Measurements from ENCODE around the gene CD52. TPM values are rescaled to one million over a fixed set of nuclear protein-coding genes. Genes with fewer than 3 reads are reported as not detected.

CD52 gene, protein sequence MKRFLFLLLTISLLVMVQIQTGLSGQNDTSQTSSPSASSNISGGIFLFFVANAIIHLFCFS
- polyA plus RNA-seq (2013, experiment 1 of 2; ENCODE audit: insufficient read length) = not detected
- polyA plus RNA-seq (2013, experiment 2 of 2; ENCODE audit: insufficient read length) = not detected

DNA sequence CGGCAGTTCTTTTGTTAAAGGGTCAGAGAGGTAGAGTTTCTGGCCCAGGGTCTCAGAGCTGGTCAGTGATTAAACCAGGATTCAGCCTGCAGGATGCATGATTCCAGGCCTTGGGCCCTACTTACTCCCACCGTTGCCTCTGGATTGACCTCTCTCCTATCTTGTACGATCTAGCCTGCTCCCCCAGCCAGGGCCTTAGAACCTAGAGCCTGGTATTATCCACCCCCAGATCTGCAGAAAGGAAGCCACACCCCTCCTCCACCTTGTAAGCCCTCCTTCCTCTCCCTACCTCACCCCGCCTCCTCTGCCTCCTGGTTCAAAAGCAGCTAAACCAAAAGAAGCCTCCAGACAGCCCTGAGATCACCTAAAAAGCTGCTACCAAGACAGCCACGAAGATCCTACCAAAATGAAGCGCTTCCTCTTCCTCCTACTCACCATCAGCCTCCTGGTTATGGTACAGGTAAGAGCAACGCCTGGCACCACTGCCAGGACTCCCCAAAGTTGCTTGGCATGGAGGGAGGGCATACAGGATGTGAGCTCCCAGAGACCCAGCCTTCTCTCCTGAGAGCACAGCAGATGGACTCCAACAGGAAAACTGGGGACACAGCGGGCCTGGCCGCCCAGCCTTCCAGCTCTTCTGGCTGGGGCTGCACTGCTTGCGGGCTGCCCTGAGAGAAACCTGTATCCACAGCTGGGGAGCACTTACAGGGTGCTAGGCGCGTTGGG is at the start of gene CD52:
CD52 (plus strand) TSS at position 347 of the 726 bp plus-strand sequence; CDS start at position 407, 60 bp downstream.
- DNase-seq = no peak

DNA sequence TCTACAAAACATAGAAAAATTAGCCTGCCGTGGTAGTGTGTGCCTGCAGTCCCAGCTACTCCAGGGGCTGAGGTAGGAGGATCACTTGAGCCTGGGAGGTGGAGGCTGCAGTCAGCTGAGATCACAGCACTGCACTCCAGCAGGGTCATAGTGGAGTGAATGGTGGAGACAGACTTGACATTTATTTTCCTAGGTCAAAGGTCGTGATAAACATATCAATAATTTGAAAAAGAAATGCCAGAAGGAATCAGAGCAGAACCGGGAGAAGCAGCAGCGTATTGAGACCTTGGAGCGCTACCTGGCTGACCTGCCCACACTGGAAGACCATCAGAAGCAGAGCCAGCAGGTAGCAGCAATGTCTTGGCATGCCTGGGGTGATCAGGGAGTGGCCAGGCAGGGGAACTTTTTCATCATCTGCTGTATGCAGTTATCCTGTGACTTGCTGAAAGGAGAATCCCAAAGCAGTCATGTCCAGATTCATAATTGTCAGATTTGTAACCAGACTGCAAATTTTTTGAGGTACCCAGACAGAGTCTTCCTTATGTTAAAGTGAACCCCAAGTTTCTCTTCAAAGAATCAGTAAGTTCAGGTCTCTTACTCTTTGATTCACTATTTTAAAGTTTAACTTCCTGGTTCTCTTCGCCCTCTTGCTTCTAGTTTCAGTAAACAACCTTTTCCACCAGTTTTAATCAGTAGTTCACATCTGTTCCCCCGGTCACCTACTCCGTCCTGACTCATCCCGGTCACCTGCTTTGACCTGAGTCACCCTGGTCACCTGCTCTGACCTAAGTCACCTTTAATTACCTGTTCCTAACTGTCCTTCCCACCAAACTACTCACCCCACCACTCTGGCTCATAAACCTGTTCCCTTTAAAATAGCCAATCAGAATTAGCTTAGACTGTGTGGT is 49.2 kb upstream of the CD52 start:
- no peak for DNase-seq

DNA sequence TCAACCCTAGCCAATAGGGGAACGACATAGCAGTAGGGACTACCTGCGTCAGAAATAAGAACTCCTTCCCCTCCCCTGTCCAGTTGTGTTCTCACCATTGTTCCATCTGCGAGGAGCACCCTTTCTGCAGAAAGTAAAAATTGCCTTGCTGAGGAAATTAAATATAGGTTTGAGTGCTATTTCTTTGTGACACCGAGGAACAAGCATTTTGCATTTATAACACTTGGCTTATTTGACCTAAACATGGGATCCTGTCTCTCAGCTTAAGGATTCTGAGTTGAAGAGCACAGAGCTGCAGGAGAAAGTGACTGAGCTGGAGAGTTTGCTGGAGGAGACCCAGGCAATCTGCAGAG is 48.6 kb upstream of the CD52 start:
- DNase-seq = no peak

DNA sequence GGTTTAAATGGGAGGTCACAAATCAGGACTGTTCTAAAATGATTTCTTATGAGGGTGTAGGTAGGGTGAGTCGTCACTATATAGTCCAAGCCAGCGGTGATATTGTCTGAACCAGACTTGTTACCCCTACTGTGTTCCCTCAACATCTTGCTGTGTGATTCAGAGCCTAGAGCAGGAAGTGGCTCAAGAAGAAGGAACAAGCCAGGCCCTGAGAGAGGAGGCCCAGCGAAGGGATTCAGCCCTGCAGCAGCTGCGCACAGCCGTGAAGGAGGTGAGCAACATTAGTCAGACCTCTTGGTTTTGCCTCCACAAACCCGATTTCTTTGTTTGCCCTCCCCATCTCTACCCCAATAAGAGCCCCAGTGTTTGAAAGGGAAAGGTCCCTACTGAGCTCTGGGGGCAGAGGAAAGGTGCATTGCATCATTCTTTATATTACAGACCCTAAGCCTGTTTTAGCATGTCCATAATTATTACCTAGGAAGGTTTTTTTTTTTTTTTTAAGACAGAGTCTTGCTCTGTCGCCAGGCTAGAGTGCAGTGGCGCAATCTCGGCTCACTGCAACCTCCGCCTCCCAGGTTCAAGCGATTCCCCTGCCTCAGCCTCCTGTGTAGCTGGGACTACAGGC is 42.8 kb upstream of the CD52 start:
- DNase-seq = no peak

DNA sequence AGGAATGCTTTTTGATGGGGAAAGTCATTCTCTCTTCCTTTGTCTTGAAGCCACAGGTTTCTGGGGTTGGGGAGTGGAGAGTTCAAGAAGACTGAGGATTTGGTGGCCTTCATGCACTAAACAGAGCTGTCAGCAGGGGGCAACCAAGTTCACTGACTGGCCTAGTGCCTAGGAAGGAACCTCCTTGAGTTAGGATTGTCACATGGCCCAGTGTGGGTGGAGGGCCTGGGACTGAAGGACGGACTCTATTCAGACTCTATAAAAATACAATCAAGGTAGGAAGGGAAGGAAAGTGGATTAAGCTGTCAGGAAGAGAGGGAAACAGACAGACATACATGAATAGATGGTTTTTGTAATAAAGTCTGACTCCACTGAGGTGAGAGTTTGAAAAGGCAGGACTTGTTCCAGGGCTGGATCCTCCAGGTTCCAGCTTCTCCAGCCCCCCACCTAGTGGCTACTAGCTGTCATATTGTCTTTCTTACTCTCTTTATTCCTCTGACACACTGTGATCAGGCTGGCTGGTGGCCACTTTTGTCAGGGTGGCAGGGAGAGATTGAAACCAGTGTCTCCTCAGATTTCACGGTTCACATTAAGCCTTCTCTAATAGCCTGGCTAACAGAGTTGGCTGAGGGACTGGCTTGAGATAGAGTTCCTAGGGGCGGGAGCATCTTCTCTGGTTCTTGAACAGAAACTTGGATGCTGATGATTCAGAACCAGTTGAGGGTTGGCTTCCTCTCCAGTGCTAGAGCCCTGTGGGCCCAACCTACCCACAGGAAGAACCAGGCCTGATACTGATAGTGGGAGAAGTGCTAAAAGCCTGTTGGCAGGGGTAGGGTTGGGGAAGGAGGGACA is 42.0 kb upstream of the CD52 start:
- DNase-seq = peak; percentile 95

DNA sequence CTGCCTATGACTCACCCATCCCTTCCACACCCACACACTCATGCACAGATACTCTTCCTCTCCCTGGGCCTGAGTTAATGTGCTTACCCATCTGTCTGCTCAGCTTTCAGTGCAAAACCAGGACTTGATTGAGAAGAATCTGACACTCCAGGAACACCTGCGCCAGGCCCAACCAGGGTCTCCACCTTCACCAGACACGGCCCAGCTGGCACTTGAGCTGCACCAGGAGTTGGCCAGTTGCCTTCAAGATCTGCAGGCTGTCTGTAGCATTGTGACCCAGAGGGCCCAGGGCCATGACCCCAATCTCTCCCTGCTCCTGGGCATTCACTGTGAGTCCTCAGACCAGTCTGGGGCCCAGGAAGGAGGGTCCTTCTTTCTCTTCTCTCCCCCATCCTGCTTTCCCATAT is 41.3 kb upstream of the CD52 start:
- no peak for DNase-seq

DNA sequence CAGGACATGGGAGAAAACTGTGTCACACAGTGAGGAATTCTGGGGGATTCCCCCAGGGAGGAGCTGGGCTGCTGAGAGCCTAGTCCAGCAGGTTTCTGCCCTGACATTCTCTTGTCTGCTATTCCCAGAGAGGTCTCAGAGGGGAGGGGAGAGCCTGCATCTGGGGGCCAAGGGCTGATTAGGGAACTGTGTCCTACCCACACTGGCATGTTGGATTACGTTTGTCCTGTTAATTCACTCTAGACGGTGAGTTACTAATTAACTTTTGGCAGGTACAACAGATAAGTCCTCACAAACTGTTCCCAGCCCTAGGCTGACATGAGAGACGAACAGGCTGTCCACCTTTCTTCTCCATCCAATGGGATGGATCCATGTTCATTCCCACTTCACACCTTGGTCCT is 40.5 kb upstream of the CD52 start:
- no peak for DNase-seq

DNA sequence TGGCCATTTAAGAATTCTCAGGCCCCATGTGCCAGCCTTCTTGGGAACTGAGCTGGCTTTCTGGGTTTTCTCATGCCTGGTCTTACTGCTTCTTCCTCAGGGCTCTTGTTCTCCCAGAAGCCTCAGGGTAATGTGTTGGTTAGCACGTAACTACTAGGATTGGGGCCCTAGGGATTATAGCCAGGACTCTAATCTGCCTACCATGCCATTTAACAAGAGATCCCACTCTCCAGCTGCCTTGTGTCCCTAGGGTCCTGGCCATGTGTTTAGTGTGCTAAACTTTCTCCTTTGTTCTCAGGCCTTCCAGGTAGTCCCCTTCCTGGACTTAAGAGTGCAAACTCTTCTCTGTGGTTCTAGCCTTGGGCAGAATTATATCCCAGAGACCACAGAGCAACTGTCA is 40.0 kb upstream of the CD52 start:
- DNase-seq = no peak

DNA sequence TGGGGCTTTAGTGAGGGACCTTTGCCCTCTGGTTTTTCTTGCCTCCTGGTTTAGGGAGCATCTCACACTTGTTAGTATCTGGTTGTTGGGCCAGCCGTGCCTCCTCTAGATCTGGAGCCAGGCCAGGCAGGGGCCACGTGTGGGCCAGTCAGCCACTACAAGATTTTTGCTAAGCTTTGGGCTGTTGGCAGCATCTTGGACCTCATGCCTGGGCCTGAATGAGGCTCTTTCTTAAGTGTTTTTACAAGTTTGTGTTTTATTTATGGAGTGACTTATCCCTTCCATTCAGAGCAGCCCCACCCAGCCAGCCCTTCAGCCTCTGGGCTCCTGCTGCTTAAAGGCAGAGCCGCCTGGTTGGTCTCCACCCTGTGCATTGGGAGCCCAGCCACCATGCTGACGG is 39.5 kb upstream of the CD52 start:
- DNase-seq = peak; percentile 90

DNA sequence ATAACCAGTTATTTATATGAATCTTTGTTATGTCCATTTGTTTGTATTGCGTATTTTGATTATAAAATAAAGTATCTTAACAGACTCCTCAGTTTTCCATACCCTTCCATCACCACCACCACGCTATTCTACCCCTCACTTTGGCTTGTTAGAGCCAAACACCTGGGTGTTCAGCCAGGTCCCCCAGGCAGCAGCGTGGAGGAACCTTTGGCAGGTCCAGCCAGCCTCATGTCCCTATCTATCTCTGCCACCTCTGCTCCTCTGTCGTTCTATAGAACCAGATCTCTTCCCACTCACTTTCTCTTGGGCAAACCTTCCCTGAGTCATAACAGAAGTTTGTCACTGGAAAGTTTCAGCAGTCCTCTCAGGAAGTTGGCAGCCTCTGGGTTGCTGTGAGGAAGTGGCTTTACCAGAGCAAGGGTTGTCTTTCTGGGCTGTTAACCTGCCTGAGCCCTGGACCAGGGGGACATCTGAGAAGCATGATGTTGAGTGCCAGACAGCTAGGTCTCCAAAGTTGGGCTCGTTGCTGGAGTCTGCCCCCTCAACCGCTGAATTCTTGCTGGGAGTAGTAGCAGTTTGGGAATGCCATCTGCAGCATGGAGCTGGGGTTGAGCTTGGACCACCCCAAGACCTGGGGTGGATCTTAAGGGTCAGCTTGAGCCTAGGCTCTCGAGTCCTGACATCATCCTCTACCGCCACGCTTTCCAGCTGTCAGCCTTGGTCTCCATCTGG is 38.9 kb upstream of the CD52 start:
- peak; percentile 85 for DNase-seq

DNA sequence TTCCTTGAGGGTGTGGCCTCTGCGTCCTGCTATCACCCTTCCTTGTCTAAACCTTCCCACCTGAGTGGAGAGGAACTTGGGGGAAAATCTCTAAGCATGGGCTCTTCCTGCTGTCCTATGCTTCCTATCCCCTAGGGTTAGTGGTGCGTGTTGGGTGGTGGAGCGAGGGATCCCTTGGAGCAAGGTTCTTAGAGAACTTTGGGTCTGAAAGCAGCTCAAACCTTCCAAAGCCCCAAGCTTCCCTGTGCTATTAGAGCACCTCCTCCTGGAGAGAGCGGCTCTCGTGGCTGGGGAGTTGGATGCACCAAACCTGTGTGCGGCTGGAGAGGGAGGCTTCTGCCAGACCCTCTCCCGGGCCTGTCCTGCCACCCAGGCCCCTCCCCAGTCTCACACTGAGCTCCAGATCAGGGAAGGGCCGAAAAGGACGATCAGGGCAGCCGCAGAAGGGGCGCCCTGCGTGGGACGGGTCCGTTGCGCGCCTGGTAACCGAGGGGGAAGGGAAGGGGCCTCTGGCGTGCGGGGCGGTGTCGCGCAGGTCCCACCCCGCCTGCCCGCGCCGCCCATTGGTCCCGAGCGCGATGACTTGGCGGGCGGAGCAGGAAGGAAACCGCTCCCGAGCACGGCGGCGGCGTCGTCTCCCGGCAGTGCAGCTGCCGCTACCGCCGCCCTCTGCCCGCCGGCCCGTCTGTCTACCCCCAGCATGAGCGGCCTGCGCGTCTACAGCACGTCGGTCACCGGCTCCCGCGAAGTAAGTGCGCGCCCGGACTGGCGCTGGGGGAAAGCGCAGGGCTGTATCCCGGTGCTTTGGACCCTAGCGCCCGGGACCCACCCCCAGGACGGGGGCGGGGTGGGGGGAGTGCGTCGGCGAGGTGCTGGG is 38.1 kb upstream of the CD52 start, which contains the start of gene SH3BGRL3:
SH3BGRL3 (plus strand) TSS at position 631 of the 877 bp plus-strand sequence; CDS start at position 701, 70 bp downstream.
- peak; percentile 86 for DNase-seq

DNA sequence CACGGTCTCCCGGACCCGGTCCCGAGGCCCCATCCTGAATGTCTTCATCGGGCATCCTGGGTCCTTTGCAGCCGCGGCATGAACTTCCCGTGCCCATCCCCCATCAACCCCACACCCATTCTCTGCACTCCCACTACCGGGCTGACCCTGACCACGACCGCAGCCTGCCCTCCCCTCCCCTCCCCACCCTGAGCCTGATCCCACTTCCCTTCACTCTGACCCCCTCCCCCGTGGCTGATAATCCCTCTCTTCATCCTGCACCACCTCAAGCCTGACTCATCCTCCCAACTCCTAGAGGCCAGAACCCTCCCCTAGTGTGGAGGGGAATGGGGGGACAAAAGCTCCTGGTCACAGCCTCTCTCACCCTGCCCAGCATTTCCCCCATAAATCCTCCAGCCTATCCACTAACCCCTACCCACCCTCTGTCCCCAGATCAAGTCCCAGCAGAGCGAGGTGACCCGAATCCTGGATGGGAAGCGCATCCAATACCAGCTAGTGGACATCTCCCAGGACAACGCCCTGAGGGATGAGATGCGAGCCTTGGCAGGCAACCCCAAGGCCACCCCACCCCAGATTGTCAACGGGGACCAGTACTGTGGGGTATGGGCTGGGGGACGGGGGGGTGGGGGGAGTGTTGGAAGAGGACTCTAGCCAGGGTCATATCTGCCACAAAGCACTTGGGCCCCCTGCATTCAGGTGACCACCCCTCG is 37.3 kb upstream of the CD52 start:
- DNase-seq = peak; percentile 74

DNA sequence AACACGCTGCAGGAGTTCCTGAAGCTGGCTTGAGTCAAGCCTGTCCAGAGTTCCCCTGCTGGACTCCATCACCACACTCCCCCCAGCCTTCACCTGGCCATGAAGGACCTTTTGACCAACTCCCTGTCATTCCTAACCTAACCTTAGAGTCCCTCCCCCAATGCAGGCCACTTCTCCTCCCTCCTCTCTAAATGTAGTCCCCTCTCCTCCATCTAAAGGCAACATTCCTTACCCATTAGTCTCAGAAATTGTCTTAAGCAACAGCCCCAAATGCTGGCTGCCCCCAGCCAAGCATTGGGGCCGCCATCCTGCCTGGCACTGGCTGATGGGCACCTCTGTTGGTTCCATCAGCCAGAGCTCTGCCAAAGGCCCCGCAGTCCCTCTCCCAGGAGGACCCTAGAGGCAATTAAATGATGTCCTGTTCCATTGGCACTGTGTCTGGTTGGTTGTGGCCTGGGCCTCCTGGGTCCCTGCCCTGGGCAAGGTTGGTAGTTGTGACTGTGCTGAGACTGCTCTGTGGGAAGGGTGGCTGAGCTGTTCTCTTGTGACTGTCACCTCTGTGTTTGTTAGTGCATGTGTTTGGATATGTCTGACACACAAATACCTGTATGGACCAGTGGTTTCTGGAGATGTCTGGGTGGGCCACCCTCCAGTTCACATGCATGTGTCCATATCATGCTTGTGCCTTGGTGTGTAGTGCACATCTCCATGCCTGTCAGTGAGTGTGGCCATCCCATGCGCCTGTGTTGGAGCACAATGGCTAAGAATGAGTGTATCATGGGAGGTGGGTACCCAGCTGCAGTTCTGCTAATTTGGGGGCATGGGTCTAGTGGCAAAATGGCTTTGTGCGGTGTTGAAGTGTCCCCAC is 36.4 kb upstream of the CD52 start:
- peak; percentile 55 for DNase-seq

DNA sequence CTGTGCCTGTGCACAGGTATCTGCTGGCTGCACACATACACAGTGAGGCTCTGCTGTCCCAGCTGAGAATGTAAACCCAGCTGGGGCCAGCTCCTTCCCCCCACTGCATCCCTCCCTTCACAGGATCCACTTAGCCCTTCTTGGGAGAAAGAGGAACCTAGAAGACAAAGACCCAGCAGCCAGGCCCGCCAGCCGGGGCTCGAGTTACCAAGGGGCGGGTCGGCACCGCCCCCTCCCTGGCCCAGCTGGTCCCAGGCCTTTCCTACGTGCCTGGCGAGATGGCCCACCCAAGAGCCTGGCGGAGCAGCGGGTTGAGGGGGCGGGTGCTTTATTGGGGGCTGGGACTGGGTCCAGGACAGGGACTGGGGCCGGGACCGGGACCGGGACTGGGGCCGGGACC is 35.8 kb upstream of the CD52 start:
- DNase-seq = peak; percentile 52

DNA sequence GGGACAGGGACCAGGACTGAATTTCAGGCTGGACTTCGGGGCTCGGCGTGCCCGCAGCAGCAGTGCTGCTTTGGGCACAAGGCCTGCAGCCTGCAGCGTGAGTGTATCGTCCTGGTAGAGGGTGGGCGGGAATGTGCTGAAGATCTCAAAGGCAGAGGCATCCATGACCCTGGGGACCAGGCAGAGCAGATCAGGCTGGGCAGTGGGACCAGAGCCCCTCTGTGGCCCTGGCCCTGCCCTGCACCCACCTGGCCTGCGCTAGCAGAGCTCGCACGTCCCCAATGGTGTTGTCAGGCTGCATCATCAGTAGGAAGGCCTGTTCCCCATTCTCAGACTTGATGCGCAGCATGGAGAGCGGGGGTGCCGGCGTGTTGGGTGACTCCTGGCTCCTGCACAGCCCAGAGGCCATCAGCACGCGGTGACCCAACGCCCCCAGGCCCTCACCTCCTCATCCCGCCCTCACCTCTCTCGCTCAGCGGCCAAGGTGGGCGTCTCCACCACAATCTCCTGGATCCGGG is 35.3 kb upstream of the CD52 start:
- no peak for DNase-seq

DNA sequence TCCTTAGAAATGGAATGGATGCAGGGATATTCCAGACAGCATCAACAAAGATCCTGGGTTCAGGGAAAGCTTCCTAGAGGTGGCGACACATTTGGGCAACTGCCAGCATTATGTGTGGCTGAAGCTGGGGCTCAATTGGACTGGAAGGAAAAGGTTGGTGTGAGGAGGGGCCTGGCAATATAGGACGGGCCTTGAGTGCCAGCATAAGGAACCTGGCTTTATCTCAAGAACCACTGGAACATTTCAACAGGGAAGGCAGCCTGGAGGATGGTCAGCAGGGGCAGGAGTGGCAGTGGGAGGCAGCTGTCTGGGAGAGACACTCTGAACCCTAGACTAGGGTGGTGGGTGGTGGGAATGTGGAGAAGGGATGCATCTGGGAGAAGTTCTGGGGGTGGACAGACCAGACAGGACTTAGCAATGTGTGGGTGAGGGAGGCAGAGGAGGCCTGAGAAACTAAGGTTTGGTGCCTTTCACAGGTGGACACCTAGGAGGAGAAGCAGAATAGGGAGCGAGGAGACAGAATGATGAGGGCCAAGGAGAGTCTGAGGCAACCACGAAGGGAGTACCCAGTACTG is 34.4 kb upstream of the CD52 start:
- DNase-seq = no peak

DNA sequence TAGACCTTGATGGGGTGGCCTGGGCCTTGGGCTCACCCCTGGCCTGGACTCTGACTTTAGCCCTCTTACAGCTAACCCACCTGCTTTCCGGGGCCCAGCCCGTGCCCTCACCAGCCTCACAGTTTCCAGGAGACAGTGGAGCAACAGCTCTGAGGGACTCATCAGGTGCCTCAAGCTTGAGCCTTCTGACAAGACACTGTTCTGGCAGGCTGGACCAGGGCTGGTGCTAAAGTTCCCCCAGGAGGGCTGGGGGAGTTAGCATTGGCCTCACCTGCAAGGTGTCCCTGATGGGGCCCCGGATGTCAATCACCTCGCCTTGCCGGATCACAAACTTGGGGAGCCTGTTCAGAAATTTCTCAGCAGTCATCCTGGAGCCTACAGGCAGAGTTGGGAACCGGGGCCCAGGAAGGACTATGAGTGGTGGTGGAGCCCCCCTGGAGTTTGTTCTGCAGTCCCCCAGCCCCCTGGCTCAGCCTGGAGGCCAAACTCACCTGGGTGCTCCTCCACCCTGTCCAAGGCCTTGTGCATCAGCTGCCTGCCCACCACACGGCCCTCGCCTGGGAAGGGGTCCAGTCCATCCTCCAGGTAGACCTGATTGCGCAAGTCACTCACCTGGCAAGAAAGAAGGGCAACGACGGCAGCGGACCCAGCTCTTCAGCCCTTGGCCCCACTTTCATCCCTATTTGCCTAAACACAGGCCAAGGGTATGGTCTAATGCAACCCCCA is 33.7 kb upstream of the CD52 start:
- DNase-seq = no peak
